COLO829 (cell line): ENCODE results near the gene PAM.
A peak's percentile ranks its signal among the peaks of the same experiment; 100 is the strongest.

Experiments
- DNase-seq: peaks from one replicate; pipeline ENCODE4 v3.0.0; 2012; ENCODE audit warnings: low spot score

The PAM gene

GRCh38 chr5:102781786-102782185 lies 26.7 kb downstream of the PAM start:
- DNase-seq, result no peak

- no peak for DNase-seq
Measured at GRCh38 chr5:102782217-102782872, 27.2 kb downstream of the PAM start.

- DNase-seq, result no peak
Measured at GRCh38 chr5:102787134-102787533, 32.0 kb downstream of the PAM start.

- no peak for DNase-seq
Measured at GRCh38 chr5:102788788-102789187, 33.7 kb downstream of the PAM start.

GRCh38 chr5:102789469-102789868 lies 34.4 kb downstream of the PAM start:
- no peak for DNase-seq

GRCh38 chr5:102790748-102791147 lies 35.6 kb downstream of the PAM start:
- DNase-seq, result no peak

- no peak for DNase-seq
Measured at GRCh38 chr5:102792705-102793104, 37.6 kb downstream of the PAM start.

- DNase-seq, result no peak
Measured at GRCh38 chr5:102794047-102794446, 38.9 kb downstream of the PAM start.

- no peak for DNase-seq
Measured at GRCh38 chr5:102794677-102795331, 39.7 kb downstream of the PAM start.

- DNase-seq, result no peak
Measured at GRCh38 chr5:102795526-102795925, 40.4 kb downstream of the PAM start.

- no peak for DNase-seq
Measured at GRCh38 chr5:102796009-102796408, 40.9 kb downstream of the PAM start.

- no peak for DNase-seq
Measured at GRCh38 chr5:102796498-102796897, 41.4 kb downstream of the PAM start.

- no peak for DNase-seq
Measured at GRCh38 chr5:102797322-102797884, 42.3 kb downstream of the PAM start.

GRCh38 chr5:102798104-102798785 lies 43.1 kb downstream of the PAM start:
- no peak for DNase-seq

- no peak for DNase-seq
Measured at GRCh38 chr5:102799017-102799416, 43.9 kb downstream of the PAM start.

GRCh38 chr5:102800427-102800826 lies 45.3 kb downstream of the PAM start:
- no peak for DNase-seq

GRCh38 chr5:102801371-102801770 lies 46.3 kb downstream of the PAM start:
- no peak for DNase-seq

GRCh38 chr5:102802708-102803458 lies 47.8 kb downstream of the PAM start:
- DNase-seq, result no peak

- DNase-seq, result no peak
Measured at GRCh38 chr5:102807878-102808502, 52.9 kb downstream of the PAM start.

GRCh38 chr5:102809033-102809432 lies 53.9 kb downstream of the PAM start:
- no peak for DNase-seq

- peak; percentile 11 for DNase-seq
Measured at GRCh38 chr5:102811972-102812371, 56.9 kb downstream of the PAM start.

GRCh38 chr5:102813740-102814139 lies 58.6 kb downstream of the PAM start:
- DNase-seq, result no peak
